Large intestine (tissue), 3 donors: ENCODE data around the gene ASXL1. TPM values are rescaled to one million over a fixed set of nuclear protein-coding genes. Genes with fewer than 3 reads are reported as not detected.
A peak's percentile ranks its signal among the peaks of the same experiment; 100 is the strongest.
"Not testable (repeated sequence)": the region's sequence is repeated elsewhere in the genome, so short reads cannot be mapped to it uniquely, and the experiment has no call there.

Experiments used
- DNase-seq, 2 donors: peaks; one replicate each; pipeline versions ENCODE4 v3.0.0 to v3.0.0-alpha.2; 2013
- H3K27ac ChIP-seq: one replicate; pipeline ENCODE4 v1.5.1; 2013; ENCODE audit warnings: low read length
- H3K27me3 ChIP-seq: 2 replicates; pipeline ENCODE4 v1.6.1; 2013; ENCODE audit warnings: low read length; ENCODE audit not compliant: control insufficient read depth, insufficient read depth
- H3K36me3 ChIP-seq: 2 replicates; pipeline ENCODE4 v1.6.1; 2013; ENCODE audit warnings: low read length; ENCODE audit not compliant: control insufficient read depth, insufficient read depth
- H3K4me1 ChIP-seq: one replicate; pipeline ENCODE4 v1.6.1; 2013; ENCODE audit warnings: low read length; ENCODE audit not compliant: control insufficient read depth, insufficient read depth
- H3K4me3 ChIP-seq: one replicate; pipeline ENCODE4 v1.5.1; 2013; ENCODE audit warnings: low read length
- H3K9me3 ChIP-seq: one replicate; pipeline ENCODE4 v1.6.1; 2013; ENCODE audit warnings: mild to moderate bottlenecking, low read depth, low read length, moderate library complexity; ENCODE audit not compliant: control insufficient read depth
- WGBS: methylation state at CpG from one replicate; pipeline ENCODE4 v1.1.5; 2013; ENCODE audit warnings: low lambda C conversion rate; ENCODE audit not compliant: insufficient coverage; 5-methylcytosine and 5-hydroxymethylcytosine counted together
- polyA plus RNA-seq: library from polyadenylated mRNA; unstranded; fragments of 120-200 nt; gene quantifications from one replicate; pipeline ENCODE4 v1.2.1, GENCODE V29; 2013

ASXL1 gene
- polyA plus RNA-seq, 1 donor, result 69.3 TPM

- no peaks in the 10 kb centered on the region for H3K9me3 ChIP-seq
- no peaks in the 10 kb centered on the region for H3K36me3 ChIP-seq
- H3K27ac ChIP-seq, result no peak overlapping the region
- WGBS, result 80% methylated on average over 1 of the region's 3 CpGs
- H3K4me1 ChIP-seq, result peaks cover 5% of the 10 kb centered on the region
- no peaks in the 10 kb centered on the region for H3K27me3 ChIP-seq
- DNase-seq, result no peak
- H3K4me3 ChIP-seq, result no peak overlapping the region
These were observed 5.9 kb upstream of the ASXL1 start for GRCh38 chr20:32352121-32352720.

GRCh38 chr20:32353848-32354496 lies 4.2 kb upstream of the ASXL1 start:
- Histone ChIP-seq H3K27me3 (no peaks in the 10 kb centered on the region), H3K27ac (no peak overlapping the region), H3K36me3 (no peaks in the 10 kb centered on the region), H3K4me1 (peaks cover 7% of the 10 kb centered on the region), H3K4me3 (no peak overlapping the region), H3K9me3 (no peaks in the 10 kb centered on the region)
- DNase-seq, result no peak
- no CpG with 5 or more reads among the region's 6 CpGs for WGBS

DNA sequence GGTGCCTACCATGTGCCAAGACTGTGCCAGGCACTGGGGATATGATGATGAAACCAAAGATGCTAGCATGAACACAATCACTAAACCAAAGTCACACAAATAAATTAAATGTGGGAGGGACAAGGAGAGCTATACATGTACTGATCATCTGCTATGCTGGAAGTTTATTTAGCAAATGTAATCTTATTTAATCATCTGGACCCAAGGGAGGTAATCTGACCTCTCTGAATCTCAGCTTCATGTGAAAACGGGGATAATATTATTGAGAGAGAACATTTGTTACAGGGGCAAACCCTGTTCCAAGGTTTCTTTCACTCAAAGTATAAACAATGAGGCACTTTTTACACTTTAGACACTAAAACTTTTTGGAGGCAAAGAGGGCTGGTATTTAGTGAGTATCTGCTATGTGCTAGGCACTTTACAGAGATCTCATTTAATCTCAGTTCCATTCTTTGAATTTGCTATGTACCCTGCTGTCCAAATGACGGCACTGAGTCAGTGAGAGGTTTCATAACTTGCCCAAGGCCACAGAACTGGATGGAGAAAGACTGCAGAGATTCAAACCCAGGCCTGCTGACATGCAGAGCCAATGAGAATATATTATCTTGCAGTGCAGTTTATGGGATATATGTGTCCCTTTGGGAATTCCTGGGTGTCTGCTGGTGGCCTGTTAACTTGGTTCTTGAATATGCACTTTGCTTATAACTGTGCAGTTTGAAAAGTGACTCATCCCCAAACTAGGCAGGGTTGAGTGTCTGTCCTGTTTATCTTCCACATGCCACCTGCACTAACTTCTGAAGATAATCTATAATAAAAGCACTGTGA lies 3.3 kb upstream of the ASXL1 start:
- no peaks in the 10 kb centered on the region for H3K9me3 ChIP-seq
- H3K27me3 ChIP-seq, result no peaks in the 10 kb centered on the region
- no peaks in the 10 kb centered on the region for H3K36me3 ChIP-seq
- H3K4me3 ChIP-seq, result no peak overlapping the region
- 0% methylated on average over 1 of the region's 2 CpGs for whole genome bisulfite sequencing
- H3K27ac ChIP-seq, result no peak overlapping the region
- DNase-seq, result no peak
- H3K4me1 ChIP-seq, result peaks cover 7% of the 10 kb centered on the region

GRCh38 chr20:32355417-32355841 lies 2.7 kb upstream of the ASXL1 start:
- no peak for DNase-seq
- Histone ChIP-seq H3K27ac (no peak overlapping the region), H3K9me3 (no peaks in the 10 kb centered on the region), H3K36me3 (no peaks in the 10 kb centered on the region), H3K27me3 (no peaks in the 10 kb centered on the region), H3K4me3 (no peak overlapping the region), H3K4me1 (peaks cover 7% of the 10 kb centered on the region)
- 79% methylated on average over 3 of the region's 6 CpGs for WGBS

DNA sequence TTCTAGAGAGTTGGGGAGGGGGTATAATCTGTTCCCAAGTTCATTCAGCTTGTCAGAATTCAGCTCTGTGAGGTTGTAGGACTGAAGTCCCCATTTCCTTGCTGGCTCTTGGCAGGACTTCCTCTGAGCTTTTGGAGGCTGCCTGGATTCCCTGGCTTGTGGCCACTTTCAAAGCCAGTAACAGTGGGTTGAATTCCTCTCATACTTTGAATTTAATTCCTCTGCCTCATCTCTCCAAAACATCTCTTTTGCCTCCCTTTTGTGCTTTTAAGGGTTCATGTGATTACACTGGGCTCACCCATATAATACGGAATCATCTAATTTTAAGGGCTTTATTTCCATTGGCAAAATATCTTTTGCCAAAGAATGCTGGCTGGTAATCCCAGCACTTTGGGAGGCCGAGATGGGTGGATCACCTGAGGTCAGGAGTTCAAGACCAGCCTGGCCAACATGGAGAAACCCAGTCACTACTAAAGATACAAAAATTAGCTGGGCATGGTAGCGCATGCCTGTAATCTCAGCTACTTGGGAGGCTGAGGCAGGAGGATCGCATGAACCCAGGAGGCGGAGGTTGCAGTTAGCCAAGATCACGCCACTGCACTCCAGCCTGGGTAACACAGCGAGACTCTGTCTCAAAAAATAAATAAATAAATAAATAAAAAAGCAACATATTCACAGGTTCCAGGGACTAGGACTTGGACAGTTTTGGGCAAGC lies 2.1 kb upstream of the ASXL1 start:
- not testable (repeated sequence) for H3K4me1 ChIP-seq

DNA sequence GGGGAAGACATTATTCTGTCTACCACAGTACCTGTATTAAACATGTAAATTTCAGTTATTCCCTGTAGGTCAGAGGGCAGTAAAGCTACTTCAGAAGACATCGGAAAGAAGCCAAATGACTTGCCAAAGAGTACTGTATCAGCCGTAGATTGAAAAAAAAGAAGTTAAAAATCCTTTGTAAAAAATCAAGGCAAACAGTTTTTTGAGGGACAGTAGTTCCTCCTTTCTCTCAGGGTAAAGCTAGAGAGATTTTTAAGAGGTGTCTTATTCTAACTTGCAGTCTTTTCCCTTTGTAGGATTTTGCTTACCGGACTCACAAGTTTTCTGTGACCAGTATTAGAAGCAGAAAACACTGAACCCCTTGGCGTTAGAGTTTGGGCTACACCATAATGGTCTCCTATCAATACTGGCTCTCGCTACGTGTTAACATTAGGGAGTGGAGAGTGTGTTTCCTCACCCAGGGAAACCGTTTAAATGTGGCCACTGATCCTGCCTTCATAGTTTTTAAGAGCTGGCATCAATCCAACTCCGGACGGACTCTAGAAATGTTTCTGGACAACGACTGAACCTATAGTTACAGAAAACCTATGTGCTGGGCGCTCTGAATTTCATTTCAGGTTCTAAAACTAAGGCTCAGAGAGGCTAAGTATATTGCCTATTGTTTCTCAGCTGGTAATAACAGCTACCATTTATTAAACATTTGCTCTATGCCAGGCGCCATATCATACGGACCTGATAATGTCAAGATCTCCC lies 1.3 kb upstream of the ASXL1 start:
- no peaks in the 10 kb centered on the region for H3K36me3 ChIP-seq
- H3K27ac ChIP-seq, result peak overlapping the region; percentile 91
- DNase-seq, result no peak
- H3K4me1 ChIP-seq, result peaks cover 7% of the 10 kb centered on the region
- H3K4me3 ChIP-seq, result peak overlapping the region; percentile 91
- 63% methylated on average over 4 of the region's 13 CpGs for WGBS
- no peaks in the 10 kb centered on the region for H3K27me3 ChIP-seq
- H3K9me3 ChIP-seq, result no peaks in the 10 kb centered on the region

More for the DNA sequence above, 2.1 kb upstream of the ASXL1 start:
- no CpG with 5 or more reads among the region's 7 CpGs for WGBS
- not testable (repeated sequence) for H3K9me3 ChIP-seq, H3K27me3 ChIP-seq, H3K27ac ChIP-seq, DNase-seq, H3K4me3 ChIP-seq, H3K36me3 ChIP-seq

GRCh38 chr20:32357375-32357868 lies 709 bp upstream of the ASXL1 start:
- WGBS, result no CpG with 5 or more reads among the region's 11 CpGs
- DNase-seq, result peak; percentile 39 to 78
- H3K36me3 ChIP-seq, result no peaks in the 10 kb centered on the region

DNA sequence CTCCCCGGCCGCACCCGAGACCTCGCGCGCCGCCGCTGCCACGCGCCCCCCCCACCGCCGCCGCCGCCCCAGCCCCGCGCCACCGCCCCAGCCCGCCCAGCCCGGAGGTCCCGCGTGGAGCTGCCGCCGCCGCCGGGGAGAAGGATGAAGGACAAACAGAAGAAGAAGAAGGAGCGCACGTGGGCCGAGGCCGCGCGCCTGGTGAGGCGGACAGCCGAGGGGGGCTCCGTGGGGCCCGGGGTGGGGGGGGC lies 426 bp downstream of the ASXL1 start:
- H3K27me3 ChIP-seq, result no peaks in the 10 kb centered on the region
- no peak for DNase-seq
- H3K4me1 ChIP-seq, result peaks cover 14% of the 10 kb centered on the region
- peak overlapping the region; percentile 91 for H3K4me3 ChIP-seq
- no peaks in the 10 kb centered on the region for H3K36me3 ChIP-seq
- H3K9me3 ChIP-seq, result no peaks in the 10 kb centered on the region
- no CpG with 5 or more reads among the region's 35 CpGs for WGBS
- peak overlapping the region; percentile 78 for H3K27ac ChIP-seq

More at GRCh38 chr20:32357375-32357868, 709 bp upstream of the ASXL1 start:
- no peaks in the 10 kb centered on the region for H3K9me3 ChIP-seq
- peak overlapping the region; percentile 91 for H3K27ac ChIP-seq
- peaks cover 7% of the 10 kb centered on the region for H3K4me1 ChIP-seq
- no peaks in the 10 kb centered on the region for H3K27me3 ChIP-seq
- H3K4me3 ChIP-seq, result peak overlapping the region; percentile 91

DNA sequence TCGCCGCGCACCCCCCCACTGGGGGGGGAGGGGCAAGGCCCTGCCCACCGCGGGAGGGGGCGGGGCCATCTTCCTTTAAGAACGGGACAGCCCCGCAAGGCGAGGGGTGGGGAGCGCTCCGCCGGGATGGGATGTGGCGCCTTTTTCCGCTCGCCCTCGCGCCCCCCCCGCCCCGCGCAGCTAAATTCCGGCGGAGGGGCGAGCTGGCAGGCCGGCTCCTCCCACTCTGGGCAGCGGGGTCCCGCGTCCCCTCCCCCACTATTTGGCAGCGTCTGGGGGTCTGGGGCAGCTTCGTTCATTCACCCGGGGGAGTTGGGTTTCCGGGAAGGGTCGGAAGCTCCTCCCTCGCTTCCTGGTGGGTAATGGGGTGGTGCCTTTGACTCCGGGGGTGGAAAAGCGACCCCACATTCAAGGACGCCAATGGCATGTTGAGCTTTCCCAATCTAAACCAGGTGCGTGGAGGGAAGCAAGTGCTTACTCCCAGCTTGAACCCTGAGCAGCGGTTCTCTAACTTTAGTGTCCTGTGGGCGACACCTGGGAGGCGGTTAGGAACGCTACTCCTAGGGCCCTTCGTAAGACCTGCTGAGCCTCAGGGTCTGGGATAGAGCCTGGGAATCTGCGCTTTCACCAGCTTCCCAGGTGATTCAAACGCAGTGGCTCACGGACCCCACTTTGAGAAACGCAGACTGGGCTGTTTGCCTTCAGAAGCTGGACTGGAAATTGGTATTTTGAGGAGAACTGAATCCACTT lies 927 bp downstream of the ASXL1 start:
- H3K36me3 ChIP-seq, result no peaks in the 10 kb centered on the region
- peak overlapping the region; percentile 78 for H3K27ac ChIP-seq
- H3K9me3 ChIP-seq, result no peaks in the 10 kb centered on the region
- no CpG with 5 or more reads among the region's 46 CpGs for WGBS
- peak overlapping the region; percentile 91 for H3K4me3 ChIP-seq
- H3K4me1 ChIP-seq, result peaks cover 19% of the 10 kb centered on the region
- peak; percentile 53 to 72 for DNase-seq
- H3K27me3 ChIP-seq, result no peaks in the 10 kb centered on the region
